GM19372 (cell line): ENCODE results near the gene PRKCE.

Source experiments
- ATAC-seq: cut with Tn5 transposase; IDR thresholded peaks from one replicate; pipeline ENCODE4 v1.9.1; 2021; ENCODE audit warnings: mild to moderate bottlenecking, low read depth, moderate library complexity; ENCODE audit not compliant: unreplicated experiment

The PRKCE gene

GRCh38 chr2:46117994-46118393 is 466.5 kb downstream of the PRKCE start:
- ATAC-seq: no peak

- no peak for ATAC-seq
Observed at GRCh38 chr2:46118656-46119371, 467.3 kb downstream of the PRKCE start.

- no peak for ATAC-seq
Observed at GRCh38 chr2:46119453-46119852, 468.0 kb downstream of the PRKCE start.

- no peak for ATAC-seq
Observed at GRCh38 chr2:46120792-46121555, 469.5 kb downstream of the PRKCE start.

- no peak for ATAC-seq
Observed at GRCh38 chr2:46122318-46122976, 471.0 kb downstream of the PRKCE start.

- no peak for ATAC-seq
Observed at GRCh38 chr2:46123013-46123412, 471.5 kb downstream of the PRKCE start.

- ATAC-seq: no peak
Observed at GRCh38 chr2:46125798-46126197, 474.3 kb downstream of the PRKCE start.

- no peak for ATAC-seq
Observed at GRCh38 chr2:46126571-46126970, 475.1 kb downstream of the PRKCE start.

- ATAC-seq: no peak
Observed at GRCh38 chr2:46127176-46127575, 475.7 kb downstream of the PRKCE start.

- ATAC-seq: no peak
Observed at GRCh38 chr2:46130511-46130910, 479.0 kb downstream of the PRKCE start.

GRCh38 chr2:46132996-46133395 is 481.5 kb downstream of the PRKCE start:
- no peak for ATAC-seq

- no peak for ATAC-seq
Observed at GRCh38 chr2:46134531-46135227, 483.2 kb downstream of the PRKCE start.

GRCh38 chr2:46135228-46135855 is 483.9 kb downstream of the PRKCE start:
- ATAC-seq: no peak

- ATAC-seq: no peak
Observed at GRCh38 chr2:46135958-46136357, 484.5 kb downstream of the PRKCE start.

GRCh38 chr2:46136481-46136880 is 485.0 kb downstream of the PRKCE start:
- ATAC-seq: no peak

- no peak for ATAC-seq
Observed at GRCh38 chr2:46136953-46137352, 485.5 kb downstream of the PRKCE start.

GRCh38 chr2:46142546-46143428 is 491.3 kb downstream of the PRKCE start:
- ATAC-seq: no peak

- ATAC-seq: no peak
Observed at GRCh38 chr2:46143429-46144132, 492.1 kb downstream of the PRKCE start.
